HL-60 (cell line): ENCODE measurements around the gene TMEM273.

Experiments used
- DNase-seq, 2 experiments: peaks; one replicate each; pipeline ENCODE4 v3.0.0-alpha.2; 2010 to 2020; ENCODE audit warnings: low read depth in 1 of 2, low spot score in 1 of 2
- H3K27ac ChIP-seq: fragments of 250-450 bp; sonication (Bioruptor Pico); replicated peaks from 2 replicates; pipeline ENCODE4 v1.5.1; 2020; ENCODE audit warnings: mild to moderate bottlenecking, moderate library complexity
- H3K27me3 ChIP-seq: fragments of 250-450 bp; sonication (Bioruptor Pico); 2 replicates; pipeline ENCODE4 v1.5.1; 2021; ENCODE audit warnings: mild to moderate bottlenecking, moderate library complexity; ENCODE audit not compliant: insufficient read depth, poor library complexity, severe bottlenecking
- H3K4me3 ChIP-seq: replicated peaks from 2 replicates; pipeline ENCODE4 v1.5.1; 2011; ENCODE audit warnings: mild to moderate bottlenecking, control low read depth, low read length; ENCODE audit not compliant: insufficient read depth
- CTCF ChIP-seq: IDR thresholded peaks from one replicate; pipeline ENCODE4 v1.5.1; 2011; ENCODE audit warnings: low read length, control low read depth, inconsistent platforms; ENCODE audit not compliant: insufficient read depth
- GABPA ChIP-seq: IDR thresholded peaks from 2 replicates; pipeline ENCODE4 v1.6.1; 2012; ENCODE audit warnings: low read depth
- POLR2AphosphoS5 ChIP-seq: IDR thresholded peaks from 2 replicates; pipeline ENCODE4 v1.6.1; 2012; ENCODE audit warnings: low read depth
- REST ChIP-seq: IDR thresholded peaks from 2 replicates; pipeline ENCODE4 v1.6.1; 2012; ENCODE audit warnings: low read depth; ENCODE audit not compliant: insufficient replicate concordance
- SPI1 ChIP-seq: IDR thresholded peaks from 2 replicates; pipeline ENCODE4 v1.6.1; 2012; ENCODE audit warnings: low read depth, mild to moderate bottlenecking, borderline replicate concordance

Gene TMEM273

GRCh38 chr10:49132362-49132737 lies 55.8 kb downstream of the TMEM273 start:
- Histone ChIP-seq H3K27me3 (no peaks in the 10 kb centered on the region), H3K27ac (no peak overlapping the region), H3K4me3 (no peak overlapping the region)
- no peak for TF ChIP-seq CTCF
- no peak for TF ChIP-seq REST
- TF ChIP-seq GABPA = no peak
- TF ChIP-seq SPI1 = no peak
- TF ChIP-seq POLR2AphosphoS5 = no peak
- no peak for DNase-seq

GRCh38 chr10:49131507-49132361 lies 56.5 kb downstream of the TMEM273 start:
- no peak for TF ChIP-seq REST
- no peak for TF ChIP-seq POLR2AphosphoS5
- TF ChIP-seq SPI1 = no peak
- TF ChIP-seq CTCF = no peak
- no peak for TF ChIP-seq GABPA
- DNase-seq = no peak
- no peaks in the 10 kb centered on the region for H3K27me3 ChIP-seq

GRCh38 chr10:49129376-49129775 lies 58.8 kb downstream of the TMEM273 start:
- no peaks in the 10 kb centered on the region for H3K27me3 ChIP-seq
- no peak for DNase-seq
- H3K4me3 ChIP-seq = no peak overlapping the region
- TF ChIP-seq CTCF = no peak
- TF ChIP-seq SPI1 = no peak
- no peak for TF ChIP-seq REST
- no peak for TF ChIP-seq POLR2AphosphoS5
- no peak for TF ChIP-seq GABPA
- no peak overlapping the region for H3K27ac ChIP-seq

More at GRCh38 chr10:49131507-49132361, 56.5 kb downstream of the TMEM273 start:
- no peak overlapping the region for H3K27ac ChIP-seq
- no peak overlapping the region for H3K4me3 ChIP-seq
